Glomerular endothelial cell (primary cell): ENCODE measurements around the gene SEPTIN6. TPM values are rescaled to one million over a fixed set of nuclear protein-coding genes. Genes with fewer than 3 reads are reported as not detected.
"Not testable (repeated sequence)": the region's sequence is repeated elsewhere in the genome, so short reads cannot be mapped to it uniquely, and the experiment has no call there.

Source experiments
- DNase-seq: peaks from one replicate; pipeline ENCODE4 v3.0.0-alpha.2; 2011; ENCODE audit warnings: low read depth, low spot score; ENCODE audit errors: extremely low read depth
- total RNA-seq: library from RNA; depleted of rRNA; stranded (reverse); fragments of >200 nt; gene quantifications from 2 replicates; pipeline ENCODE4 v1.2.3, GENCODE V29; 2015

Gene SEPTIN6
- total RNA-seq, 1 donor from 2014 or later: 24.4 TPM

DNA sequence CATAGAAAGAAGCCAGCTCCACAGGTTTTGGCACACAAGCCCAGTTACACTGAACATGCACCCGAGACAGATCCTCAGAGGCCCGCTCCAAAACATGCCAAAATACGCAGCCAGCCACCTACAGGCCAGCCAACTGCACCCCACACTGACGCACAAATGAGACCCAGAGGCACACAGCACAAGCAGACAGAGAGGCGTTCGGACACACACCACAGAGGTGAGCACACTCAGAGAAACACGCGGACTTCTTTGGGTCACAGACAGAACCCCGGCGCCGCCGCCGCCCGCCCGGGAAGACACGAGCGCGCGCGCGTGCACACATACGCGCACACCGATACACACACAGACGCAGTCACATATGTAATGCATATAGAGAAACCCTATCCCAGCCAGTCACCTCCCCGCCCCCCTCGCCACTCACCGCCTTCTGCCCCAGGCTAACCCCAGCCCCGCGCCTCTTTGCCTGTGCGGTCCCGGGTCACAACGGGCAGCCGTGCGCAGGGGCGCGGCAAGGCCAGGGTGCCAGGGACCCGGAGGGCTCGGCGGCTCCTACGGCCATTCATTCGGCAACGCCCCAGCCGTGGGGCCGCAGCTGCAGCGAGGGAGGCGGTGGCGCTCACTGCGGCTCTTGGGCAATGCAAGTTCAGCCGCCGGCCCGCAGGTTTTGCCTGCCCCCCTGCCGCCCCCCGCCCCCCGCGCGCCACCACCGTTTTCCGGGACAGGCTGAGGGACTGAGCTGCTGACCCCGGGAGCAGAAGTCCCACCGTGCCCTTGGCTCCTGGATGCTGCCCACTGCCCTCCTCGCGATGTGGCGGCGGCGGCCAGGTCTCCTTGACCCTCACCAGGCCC, 553 bp downstream of the SEPTIN6 start:
- DNase-seq: no peak

DNA sequence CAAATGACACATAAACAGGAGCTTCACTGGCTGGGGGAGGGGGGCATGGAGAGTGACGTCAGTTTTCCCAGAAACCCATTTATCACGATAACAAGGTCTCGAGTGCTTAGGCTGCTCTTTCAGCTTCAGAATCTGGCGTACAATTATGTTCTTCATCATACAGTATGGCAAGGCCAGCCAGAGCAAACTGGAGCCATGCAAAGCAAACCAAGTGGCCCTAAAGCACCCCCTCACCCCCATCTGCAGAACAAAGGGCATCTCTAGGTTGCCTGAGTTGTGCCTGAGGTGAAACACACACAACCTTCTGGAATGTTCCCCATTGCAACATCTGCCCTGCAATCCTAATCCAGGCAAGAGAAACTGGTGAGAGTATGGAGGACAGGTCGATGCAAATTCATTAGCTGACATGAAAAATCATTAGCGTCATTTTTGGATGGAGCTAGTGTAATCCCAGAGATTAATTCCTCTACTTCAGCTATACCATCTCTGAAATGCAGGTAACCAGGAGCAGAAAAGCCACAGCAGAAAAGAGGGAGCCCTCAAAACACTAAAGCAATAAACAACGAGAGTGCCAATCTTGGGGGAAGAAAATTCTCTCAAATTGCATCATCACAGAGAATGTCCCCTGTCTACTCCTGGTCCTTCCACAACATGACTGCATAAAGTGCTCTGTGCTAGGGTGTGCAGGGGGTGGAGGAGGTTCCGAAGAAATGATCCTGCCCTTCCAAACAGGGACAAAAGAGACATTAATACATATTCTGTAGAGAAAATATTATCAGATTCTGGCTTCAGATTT, 1.8 kb downstream of the SEPTIN6 start:
- no peak for DNase-seq

DNA sequence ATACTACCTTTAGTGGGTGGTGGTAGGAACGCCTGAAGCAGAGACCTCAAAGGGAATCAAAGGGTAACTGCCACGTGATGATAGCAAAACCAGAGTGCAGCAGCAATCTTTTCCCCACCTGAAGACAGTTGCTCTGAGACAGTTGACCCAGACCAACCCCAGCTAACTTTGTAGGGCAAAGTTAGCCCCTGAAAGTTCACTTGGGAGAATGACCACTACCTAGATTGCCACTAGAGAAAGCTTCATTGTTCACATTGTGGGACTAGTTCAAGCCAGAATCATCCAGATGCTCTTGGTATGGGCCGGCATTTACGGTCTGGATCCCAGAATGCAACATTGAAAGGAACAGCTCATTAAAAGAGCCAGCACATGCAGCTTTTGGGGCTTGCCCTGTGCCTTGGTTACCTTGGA, 4.1 kb downstream of the SEPTIN6 start:
- no peak for DNase-seq

DNA sequence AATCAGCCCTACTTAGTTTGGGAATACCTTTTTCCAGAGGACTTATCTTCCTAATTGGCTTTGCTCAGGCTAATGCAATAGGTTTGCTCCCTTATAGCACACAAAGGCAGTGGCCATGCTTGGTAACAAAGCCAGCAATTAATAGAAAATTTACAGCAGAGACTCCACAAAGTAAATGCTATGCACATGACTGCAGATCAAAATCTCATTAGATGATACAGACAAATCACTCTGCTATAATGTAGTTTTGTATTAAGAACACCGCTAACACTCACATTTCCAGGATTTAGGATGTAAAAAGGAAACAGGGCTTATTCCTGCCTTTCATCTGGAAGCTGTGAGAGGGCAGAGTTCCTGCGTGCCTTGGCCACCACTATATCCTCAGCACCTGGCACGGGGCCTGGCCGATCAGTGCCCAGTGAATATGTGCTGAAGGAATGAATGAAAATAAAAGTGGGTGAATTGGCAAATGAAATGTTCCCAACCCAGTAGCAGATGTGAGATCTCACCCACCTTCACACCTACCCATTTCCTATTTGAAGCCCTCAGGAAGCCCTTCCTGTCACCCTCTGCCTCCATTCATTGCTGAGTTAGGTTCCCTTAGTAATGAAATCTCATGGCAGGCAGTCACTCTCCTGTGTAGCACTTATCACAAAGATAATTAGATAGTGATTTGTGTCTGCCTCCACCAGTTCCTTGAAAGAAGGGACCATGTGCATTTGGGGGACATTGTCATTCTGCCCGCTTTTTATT, 5.1 kb downstream of the SEPTIN6 start:
- DNase-seq: no peak

DNA sequence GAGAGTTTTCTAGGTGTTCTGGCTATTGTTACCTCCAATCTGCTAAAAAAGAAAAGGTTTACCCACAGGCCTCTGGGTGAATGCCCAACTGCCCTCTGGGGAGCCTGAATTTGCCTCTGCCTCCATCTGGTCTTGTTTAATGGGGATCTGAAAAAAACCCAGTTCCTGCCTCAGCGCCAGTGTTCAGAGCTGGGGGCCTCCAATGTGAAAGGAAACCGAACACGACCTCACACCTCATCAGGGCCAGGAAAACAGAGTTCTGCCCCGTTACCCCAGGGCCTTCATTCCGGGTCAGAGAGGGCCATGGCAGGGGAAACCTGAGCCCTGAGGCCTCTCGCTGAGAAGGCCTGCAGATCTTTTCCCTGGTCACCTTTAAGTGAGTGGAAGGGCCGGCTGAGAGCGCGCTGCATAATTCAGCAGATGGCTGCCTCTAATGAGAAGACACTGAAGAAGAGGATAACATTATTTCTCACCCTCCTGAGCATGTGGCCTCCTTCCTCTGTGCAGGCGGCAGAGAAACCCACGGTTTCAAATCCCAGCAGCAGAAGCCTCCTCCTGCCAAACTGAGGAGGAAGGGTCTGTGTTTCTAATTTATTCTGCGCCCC, 6.8 kb downstream of the SEPTIN6 start:
- DNase-seq: no peak

DNA sequence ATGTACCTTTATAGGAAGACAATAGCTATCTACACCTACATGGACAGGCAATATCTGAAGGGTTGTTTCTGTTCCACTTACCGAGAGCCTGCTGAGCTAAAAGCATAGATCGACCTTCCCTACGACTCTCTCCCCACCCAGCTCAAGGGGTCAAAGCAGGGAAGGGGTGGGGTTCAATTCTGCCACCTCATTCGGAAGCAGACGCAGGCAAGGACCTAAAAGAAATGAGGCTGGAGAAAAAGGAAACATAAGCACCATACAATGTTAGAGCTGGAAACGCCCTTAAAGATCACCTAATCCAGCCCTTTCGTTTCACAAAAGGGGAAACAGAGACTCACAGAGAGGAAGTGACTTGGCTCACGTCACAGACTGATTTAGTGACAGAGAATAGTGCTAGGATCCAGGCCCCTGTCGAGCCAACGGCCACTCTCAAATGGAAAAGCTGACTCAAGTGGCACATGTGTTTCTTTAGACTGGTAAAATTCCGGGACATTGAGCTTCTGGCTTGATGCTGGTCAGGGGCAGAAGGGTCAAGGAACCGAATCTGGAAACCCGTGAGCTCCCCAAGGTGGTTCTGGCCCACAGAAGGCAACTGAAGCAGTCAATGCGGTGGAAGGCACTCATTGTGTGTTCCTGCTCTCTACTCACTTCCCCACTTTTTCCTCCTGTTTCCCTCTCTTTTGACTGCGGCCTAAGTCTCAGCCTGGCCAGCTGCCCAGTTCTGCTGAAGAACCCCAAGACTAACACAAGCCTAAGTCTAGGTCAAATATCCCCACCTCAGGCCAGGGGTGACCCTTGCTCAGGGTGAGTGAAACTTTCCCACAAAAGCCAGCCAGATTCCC, 7.5 kb downstream of the SEPTIN6 start:
- DNase-seq: no peak

DNA sequence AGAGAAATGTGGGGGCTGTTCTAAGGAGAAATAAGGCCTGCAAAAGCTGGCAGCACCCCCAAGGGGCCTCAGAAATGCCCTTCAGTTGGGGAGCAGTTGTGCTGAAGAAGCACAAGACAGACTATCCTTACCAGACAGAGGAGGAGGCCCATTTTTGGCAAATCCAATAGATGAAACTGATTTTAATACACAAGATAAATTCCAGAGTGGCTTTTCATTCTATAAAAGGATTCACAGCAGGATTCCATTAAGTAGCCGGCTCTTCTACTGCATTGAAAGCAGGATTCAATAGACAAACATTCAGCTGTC, 8.1 kb downstream of the SEPTIN6 start:
- DNase-seq: no peak

DNA sequence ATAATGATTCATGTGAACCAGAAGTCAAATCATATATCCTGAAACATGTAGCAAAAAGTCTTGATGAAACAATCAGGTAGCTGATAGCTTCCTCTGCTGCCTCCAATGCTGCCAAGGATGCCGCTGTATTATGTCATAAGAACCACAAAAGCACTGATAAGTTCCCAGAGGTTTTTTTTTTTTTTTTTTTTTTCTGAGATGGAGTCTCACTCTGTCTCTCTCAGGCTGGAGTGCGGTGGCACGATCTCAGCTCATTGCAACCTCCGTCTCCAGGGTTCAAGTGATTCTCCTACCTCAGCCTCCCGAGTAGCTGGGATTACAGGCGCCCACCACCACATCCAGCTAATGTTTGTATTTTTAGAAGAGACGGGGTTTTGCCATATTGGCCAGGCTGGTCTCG, 8.7 kb downstream of the SEPTIN6 start:
- not testable (repeated sequence) for DNase-seq

DNA sequence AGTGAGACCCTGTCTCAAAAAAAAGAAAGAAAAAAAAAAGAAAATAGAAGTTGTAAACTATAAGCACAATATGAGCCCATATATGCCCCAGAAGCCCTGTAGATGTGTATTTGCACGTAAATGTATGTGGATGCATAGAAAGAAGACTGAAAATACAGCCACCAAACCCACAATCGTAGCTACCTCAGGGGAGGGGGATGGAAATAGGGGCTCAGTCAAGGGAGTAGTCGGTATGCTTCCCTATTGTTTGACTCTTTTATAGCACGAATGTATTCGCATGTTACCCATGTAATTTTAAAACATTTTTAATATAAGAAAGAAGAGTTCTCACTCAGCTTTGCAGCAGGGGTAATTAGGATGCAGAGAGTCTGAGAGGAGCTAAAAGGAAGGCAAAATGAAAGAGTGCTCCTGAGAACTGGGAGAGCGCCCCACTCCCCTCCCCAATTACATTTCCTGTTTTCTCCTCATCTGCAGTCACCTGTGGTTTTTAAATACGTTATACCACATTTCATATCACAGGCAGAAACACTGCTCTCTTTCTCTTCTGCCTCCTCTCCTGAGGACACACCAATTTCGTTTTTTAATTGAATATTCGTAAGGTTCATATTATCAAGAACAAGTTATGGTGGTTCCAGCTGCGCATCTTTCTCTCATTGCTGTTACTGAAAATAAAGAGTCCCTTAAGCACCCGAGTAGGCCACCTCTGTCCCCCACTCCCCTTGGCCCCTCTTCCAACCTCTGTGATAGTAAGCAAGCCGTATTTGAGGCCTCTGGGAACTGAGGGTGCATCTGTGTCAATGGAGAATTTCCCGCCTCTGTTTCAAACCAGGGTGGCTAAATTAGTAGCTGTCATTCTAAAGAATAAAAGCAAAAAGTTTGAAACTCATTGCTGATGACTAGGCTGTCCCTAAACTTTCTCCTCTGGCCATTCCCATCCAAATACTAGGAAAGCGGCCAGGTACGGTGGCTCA, 10.7 kb downstream of the SEPTIN6 start:
- DNase-seq: no peak

DNA sequence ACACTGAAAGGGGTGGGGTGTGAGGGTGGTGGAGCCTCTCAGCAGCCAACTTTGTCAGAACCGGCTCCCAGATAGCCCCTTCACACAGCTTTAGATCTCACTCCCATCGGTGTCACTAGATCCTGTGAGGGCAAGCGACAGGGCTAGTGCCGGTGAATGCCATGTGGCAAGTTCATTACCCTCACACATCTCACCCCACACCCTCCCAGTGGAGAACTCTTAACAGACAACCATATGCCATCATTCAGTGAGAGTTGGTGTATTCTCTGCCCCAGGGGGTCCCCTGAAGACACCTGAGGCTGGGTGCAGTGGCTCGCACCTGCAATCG, 15.3 kb downstream of the SEPTIN6 start:
- no peak for DNase-seq

DNA sequence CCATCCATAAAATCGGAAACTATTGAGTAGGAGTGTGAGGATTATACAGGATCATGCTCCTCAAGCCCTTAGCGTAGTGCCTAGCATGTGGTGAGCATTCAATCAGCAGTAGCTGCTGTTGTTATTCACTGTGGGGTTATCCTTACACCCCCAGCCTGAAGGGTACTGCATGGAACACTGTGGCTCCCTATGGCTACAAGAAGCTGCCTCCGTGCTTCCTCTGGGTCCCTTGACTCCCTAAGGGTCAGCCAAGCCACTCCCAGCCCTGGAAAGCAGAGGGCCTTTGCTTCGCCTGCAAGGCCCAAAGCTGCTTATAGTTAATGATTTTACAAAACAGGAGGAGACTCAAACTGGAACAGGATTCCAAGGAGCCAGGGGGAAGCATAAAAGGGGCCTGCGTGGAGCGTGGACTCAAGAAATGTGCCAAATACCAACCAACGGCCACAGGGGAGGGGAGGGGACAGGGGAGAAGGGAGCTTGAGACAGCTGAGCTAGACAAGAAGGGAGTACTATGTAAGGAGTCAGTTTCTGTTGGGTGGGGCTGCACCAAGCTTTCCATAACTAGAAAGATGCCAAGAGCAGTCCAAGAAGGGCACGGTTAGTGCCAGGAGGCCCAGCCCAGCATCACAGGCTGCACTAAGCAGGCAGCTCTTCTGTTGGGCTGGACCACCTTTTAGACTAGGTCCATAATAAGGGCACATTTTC, 15.9 kb downstream of the SEPTIN6 start:
- no peak for DNase-seq

DNA sequence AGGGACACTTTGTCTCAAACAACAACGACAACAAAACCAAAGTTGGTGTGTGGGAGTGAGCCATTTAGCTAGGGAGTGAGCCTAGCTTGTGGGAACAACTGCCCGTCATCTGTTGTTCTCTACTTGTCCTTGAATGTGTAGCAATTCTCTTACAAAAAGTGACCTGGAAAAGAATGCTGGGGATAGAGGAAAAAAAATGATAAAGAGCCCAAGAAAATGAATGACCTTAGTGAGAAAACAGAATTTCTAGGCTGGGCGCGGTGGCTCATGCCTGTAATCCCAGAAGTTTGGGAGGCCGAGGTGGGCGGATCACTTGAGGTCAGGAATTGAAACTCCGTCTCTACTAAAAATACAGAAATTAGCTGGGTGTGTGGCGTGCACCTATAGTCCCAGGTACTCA, 19.6 kb downstream of the SEPTIN6 start:
- no peak for DNase-seq

DNA sequence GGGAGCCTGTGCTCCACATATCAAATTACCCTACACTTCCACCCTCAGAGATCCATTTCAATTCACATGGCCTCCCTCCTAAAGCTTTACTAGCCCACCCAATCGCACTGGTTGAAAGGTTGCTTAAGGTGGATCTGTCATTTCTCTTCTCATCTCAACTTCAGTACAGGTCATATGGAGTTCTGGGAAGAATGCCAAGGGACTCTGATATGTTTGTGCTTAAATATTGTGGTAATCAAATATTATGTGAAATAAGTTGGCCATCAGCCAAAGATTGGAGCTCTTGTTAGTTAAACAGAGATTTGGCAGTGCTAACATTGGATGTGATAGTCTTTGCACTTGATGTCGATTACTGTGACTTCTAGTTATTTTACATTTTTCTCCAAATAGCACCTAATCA, 20.5 kb downstream of the SEPTIN6 start:
- DNase-seq: no peak

DNA sequence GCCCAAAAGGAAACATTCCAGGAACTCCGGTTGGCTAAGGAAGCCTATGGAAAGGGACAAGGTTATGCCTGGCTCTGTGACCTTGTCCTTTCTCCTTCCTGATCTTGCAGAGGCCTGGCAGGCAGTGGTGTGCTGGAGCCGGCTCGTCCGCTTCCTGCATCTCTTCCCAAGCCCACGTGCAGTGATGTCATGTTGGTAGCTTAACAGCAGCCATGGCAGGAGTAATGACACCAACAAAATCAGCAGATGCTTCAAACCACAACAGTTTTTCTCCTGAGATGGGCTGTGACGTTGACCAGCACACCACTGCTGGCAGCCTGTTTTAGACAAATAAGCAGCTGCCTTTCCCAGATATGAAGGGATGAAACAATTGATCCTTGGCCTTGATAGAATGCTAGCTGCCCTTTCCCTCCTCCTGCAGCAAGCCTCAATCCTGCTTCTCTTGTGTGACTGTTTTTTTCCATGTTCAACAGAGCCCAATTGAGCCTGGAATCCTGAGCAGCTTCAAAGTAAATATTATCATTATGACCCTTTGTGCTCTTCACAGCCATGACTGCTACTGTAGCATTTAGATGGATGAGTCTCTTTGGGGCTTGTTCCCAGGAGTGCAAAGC, 23.4 kb downstream of the SEPTIN6 start:
- DNase-seq: no peak

DNA sequence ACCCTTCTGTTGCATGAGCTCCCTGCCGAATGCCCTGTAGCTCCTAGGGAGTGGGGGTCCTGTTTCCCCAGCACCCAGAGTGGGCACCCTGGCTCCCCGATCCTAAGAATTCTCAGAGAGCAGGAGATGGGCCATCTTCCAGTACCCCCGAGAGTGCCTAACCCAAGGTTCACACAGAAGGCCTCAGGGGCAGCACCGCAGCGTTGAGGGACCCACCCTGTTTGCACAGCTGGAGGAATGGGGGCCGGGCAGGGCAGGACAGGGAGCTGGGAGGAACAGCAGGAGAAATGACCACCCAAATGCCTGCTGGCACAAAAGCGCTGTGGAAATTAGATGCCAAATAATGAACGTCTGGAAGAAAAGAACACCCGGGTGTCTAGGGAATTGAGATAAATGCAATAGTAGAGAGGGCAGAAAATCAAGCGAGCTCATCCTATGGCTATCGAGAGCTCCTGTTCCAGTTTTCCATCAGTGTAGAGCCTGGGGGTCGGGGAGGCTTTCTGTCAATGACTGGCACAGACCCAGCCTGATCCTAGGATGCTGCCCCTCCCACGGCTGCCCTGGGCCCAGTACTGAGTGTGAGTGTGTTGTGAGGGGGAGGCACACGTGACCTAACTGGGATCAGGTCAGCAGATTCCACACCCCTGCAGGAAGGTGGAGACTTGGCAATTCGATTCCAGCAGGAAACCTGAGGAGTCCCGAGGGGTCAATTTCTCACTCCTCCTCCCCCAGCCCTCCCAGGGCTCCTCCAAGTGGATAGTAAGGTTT, 25.7 kb downstream of the SEPTIN6 start:
- no peak for DNase-seq

DNA sequence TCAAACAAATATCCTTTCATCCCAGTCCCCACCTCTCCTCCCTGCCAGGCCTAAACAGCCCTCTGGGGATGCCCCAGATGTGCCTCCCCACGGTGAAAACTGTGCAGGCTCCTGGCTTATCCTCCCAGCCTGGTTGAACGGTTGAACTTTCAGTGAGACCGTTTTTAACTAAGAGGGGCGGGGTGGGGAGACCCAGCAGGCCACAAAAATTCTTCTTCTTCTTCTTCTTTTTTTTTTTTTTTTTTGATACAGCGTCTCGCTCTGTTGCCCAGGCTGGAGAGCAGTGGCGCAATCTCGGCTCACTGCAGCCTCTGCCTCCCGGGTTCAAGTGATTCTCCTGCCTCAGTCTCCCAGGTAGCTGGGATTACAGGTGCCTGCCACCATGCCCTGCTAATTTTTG, 28.1 kb downstream of the SEPTIN6 start:
- DNase-seq: not testable (repeated sequence)

DNA sequence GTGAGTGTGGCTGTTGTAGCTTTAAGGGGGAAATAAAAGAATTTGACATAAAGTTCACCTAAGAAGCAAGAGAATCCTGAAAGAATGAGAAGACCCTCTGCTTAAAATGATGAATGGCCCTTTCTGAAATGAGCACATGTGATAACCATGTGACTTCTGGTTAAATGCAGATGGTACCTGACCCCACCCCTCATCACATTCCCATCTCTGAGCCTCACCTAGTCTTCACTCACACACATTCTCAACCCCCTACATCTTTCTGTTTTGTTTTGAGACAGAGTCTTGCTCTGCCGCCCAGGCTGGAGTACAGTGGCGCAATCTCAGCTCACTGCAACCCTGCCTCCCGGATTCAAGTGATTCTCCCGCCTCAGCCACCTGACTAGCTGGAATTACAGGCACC, 31.5 kb downstream of the SEPTIN6 start:
- DNase-seq: no peak
